Measurements from ENCODE around the gene HES5. TPM values are rescaled to one million over a fixed set of nuclear protein-coding genes. Genes with fewer than 3 reads are reported as not detected.

Gene HES5
- total and polyA plus RNA-seq, 2 of the 13 experiments (the other 11 are each of a cell fraction or from before 2014, with no cell fraction given) = not detected

- CTCF ChIA-PET (ENCODE audit: low intra/inter-chr PET ratio, low total read pairs) = interaction anchor here (1.4 kb wide), 1 partner anchor 33 kb away, joined by 3 read pairs; no protein-coding TSS in a partner anchor
- no peak overlapping the region for H3K4me3 ChIP-seq (replicated peaks in 1 of 3; ENCODE audit: insufficient read depth in 1 of 3, low read depth in 2 of 3, low read length in 3 of 3)
Observed at GRCh38 chr1:2514863-2515762, 14.9 kb downstream of the HES5 start.

DNA sequence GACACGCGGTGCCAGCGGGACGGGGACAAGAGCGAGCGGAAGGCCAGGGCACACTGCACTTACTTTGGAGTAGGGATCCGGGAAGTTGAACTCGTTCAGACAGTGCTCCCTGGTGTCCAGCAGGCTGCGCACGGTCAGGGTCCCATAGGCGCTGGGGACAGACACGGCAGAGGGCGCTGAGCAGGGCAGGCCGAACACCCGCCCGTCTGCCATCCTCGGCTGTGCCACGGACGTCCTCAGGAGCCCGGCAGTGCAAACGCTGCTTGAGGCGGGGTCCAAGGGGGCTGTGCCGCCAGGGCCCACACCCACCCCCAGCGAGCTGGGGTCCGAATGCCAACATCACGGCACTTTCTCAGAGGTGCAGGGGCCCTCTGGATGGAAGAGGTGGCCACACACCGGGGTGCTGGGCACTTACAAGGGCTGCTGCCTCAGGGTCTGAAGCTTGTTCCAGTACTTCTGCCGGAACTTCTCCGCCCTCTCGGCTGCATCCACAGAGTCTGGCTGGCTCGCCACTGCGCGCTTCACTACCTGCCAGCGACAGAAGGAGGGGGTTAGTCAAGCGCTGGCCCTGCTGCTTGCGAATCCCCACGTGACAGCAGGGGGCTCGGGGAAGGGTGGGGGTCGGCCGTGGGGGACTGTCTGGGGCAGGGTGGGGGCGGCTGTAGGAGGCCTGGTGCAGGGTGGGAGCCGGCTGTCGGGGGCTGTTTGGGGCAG is 16.0 kb downstream of the HES5 start:
- ATAC-seq (no peak), DNase-seq (ENCODE audit: low spot score) (no peak), FAIRE-seq (no peak)
- CTCF ChIA-PET (ENCODE audit: low intra/inter-chr PET ratio, low total read pairs) = interaction anchor here (1.4 kb wide), 1 partner anchor 34 kb away, joined by 3 read pairs; no protein-coding TSS in a partner anchor
- POLR2A ChIA-PET = no interaction called here
- Histone ChIP-seq H3K27ac (ENCODE audit: extremely low read length, insufficient read depth, low read length) (no peak overlapping the region), H3K4me1 (ENCODE audit: insufficient read depth, low read length) (no peaks in the 10 kb centered on the region), H3K4me2 (ENCODE audit: low read depth, low read length) (no peak overlapping the region), H3K9me3 (ENCODE audit: low read length) (no peaks in the 10 kb centered on the region), H3K27me3 (ENCODE audit: control insufficient read depth in 1 of 2, insufficient read depth in 2 of 2, low read length in 2 of 2) (no peaks in the 10 kb centered on the region), H3K79me2 (ENCODE audit: insufficient read depth, low read length) (no peaks in the 10 kb centered on the region), H4K20me1 (ENCODE audit: insufficient read depth, low read length) (no peaks in the 10 kb centered on the region), H3K36me3 (replicated peaks in 1 of 2; ENCODE audit: control insufficient read depth in 1 of 2, insufficient read depth in 2 of 2, low read length in 2 of 2) (peaks cover 30 to 75% of the 10 kb centered on the region in 2 experiments), H2AFZ (ENCODE audit: low read length) (no peak overlapping the region), H3K4me3 (replicated peaks in 1 of 3; ENCODE audit: insufficient read depth in 1 of 3, low read depth in 2 of 3, low read length in 3 of 3) (no peak overlapping the region), H3K9ac (ENCODE audit: insufficient read depth, low read depth, low read length) (no peak overlapping the region)
- intact Hi-C loops (cut with micrococcal nuclease; ENCODE audit: unreplicated experiment) = no loop called here
- WGBS (ENCODE audit: low lambda C conversion rate) = 96% methylated on average over 26 of the region's 43 CpGs
- in situ Hi-C loops (cut with HindIII; ENCODE audit: extremely low pct_ligation_motif_present, low pct_unique_long_range_greater_than_20kb) = loop anchor here (25.0 kb wide), 1 partner anchor 327 kb away; the partner anchor contains the start of gene FAAP20
- BruUV-seq (replicated peaks) = no TSS peak
- TF ChIP-seq MIER2 (CRISPR knock-in tag; IDR thresholded peaks at IDR 0.05) = no peak
- TF ChIP-seq PITX1 (CRISPR knock-in tag; IDR thresholded peaks at IDR 0.05) = no peak
- no peak for TF ChIP-seq ZNF660 (CRISPR knock-in tag; IDR thresholded peaks at IDR 0.05; ENCODE audit: borderline replicate concordance, low read depth)
- no peak for TF ChIP-seq TGIF2 (CRISPR knock-in tag; IDR thresholded peaks at IDR 0.05)
- no peak for TF ChIP-seq ZNF446 (CRISPR knock-in tag; IDR thresholded peaks at IDR 0.05)
- TF ChIP-seq RBM22 (optimal IDR thresholded peaks at IDR 0.05; ENCODE audit: low read length) = no peak
- no peak for TF ChIP-seq HNRNPH1 (optimal IDR thresholded peaks at IDR 0.05; ENCODE audit: low read depth, low read length)
- no peak for TF ChIP-seq RXRA (CRISPR knock-in tag; IDR thresholded peaks at IDR 0.05)
- TF ChIP-seq ZSCAN30 (CRISPR knock-in tag; IDR thresholded peaks at IDR 0.05) = no peak
- no peak for TF ChIP-seq PRPF4 (IDR thresholded peaks at IDR 0.05; ENCODE audit: low read depth, low read length, poor library complexity, severe bottlenecking)
- TF ChIP-seq, protein P1, sequence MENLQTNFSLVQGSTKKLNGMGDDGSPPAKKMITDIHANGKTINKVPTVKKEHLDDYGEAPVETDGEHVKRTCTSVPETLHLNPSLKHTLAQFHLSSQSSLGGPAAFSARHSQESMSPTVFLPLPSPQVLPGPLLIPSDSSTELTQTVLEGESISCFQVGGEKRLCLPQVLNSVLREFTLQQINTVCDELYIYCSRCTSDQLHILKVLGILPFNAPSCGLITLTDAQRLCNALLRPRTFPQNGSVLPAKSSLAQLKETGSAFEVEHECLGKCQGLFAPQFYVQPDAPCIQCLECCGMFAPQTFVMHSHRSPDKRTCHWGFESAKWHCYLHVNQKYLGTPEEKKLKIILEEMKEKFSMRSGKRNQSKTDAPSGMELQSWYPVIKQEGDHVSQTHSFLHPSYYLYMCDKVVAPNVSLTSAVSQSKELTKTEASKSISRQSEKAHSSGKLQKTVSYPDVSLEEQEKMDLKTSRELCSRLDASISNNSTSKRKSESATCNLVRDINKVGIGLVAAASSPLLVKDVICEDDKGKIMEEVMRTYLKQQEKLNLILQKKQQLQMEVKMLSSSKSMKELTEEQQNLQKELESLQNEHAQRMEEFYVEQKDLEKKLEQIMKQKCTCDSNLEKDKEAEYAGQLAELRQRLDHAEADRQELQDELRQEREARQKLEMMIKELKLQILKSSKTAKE (CRISPR knock-in tag; IDR thresholded peaks at IDR 0.05; ENCODE audit: borderline replicate concordance) = no peak
- no peak for TF ChIP-seq RBAK (CRISPR knock-in tag; IDR thresholded peaks at IDR 0.05)

More at GRCh38 chr1:2514863-2515762, 14.9 kb downstream of the HES5 start:
- H3K36me3 ChIP-seq (replicated peaks in 1 of 2; ENCODE audit: control insufficient read depth in 1 of 2, insufficient read depth in 2 of 2, low read length in 2 of 2) = peaks cover 31 to 79% of the 10 kb centered on the region in 2 experiments
- intact Hi-C loops (cut with micrococcal nuclease; ENCODE audit: unreplicated experiment) = no loop called here
- H3K4me2 ChIP-seq (ENCODE audit: low read depth, low read length) = no peak overlapping the region
- 97% methylated on average over 30 of the region's 45 CpGs for WGBS (ENCODE audit: low lambda C conversion rate)
- no peak overlapping the region for H2AFZ ChIP-seq (ENCODE audit: low read length)
- DNase-seq (ENCODE audit: low spot score) (no peak), FAIRE-seq (no peak), ATAC-seq (no peak)
- in situ Hi-C loops (cut with HindIII; ENCODE audit: extremely low pct_ligation_motif_present, low pct_unique_long_range_greater_than_20kb) = loop anchor here (25.0 kb wide), 1 partner anchor 328 kb away; the partner anchor contains the start of gene FAAP20
- no peaks in the 10 kb centered on the region for H4K20me1 ChIP-seq (ENCODE audit: insufficient read depth, low read length)
- BruUV-seq (replicated peaks) = no TSS peak
- H3K4me1 ChIP-seq (ENCODE audit: insufficient read depth, low read length) = no peaks in the 10 kb centered on the region
- POLR2A ChIA-PET = no interaction called here
- no peaks in the 10 kb centered on the region for H3K27me3 ChIP-seq (ENCODE audit: control insufficient read depth in 1 of 2, insufficient read depth in 2 of 2, low read length in 2 of 2)
- H3K9ac ChIP-seq (ENCODE audit: insufficient read depth, low read depth, low read length) = no peak overlapping the region
- TF ChIP-seq AGO2 (optimal IDR thresholded peaks at IDR 0.05; ENCODE audit: low read depth, low read length) (peak; percentile 43), ZMYM2 (CRISPR knock-in tag; IDR thresholded peaks at IDR 0.05) (no peak), TP53 (CRISPR knock-in tag; conservative IDR thresholded peaks at IDR 0.05) (no peak)
- H3K9me3 ChIP-seq (ENCODE audit: low read length) = no peaks in the 10 kb centered on the region
- H3K79me2 ChIP-seq (ENCODE audit: insufficient read depth, low read length) = no peaks in the 10 kb centered on the region
- no peak overlapping the region for H3K27ac ChIP-seq (ENCODE audit: extremely low read length, insufficient read depth, low read length)

All from HepG2 (cell line).